Nucleus accumbens (tissue), 56 donors: ENCODE measurements around the gene CCDC170.
A peak's percentile ranks its signal among the peaks of the same experiment; 100 is the strongest.
"Not testable (repeated sequence)": the region's sequence is repeated elsewhere in the genome, so short reads cannot be mapped to it uniquely, and the experiment has no call there.

Experiments used
- DNase-seq, 56 donors: peaks; one replicate each; lab custom pipeline; 2025; lab: John Stamatoyannopoulos, UW

The CCDC170 gene

GRCh38 chr6:151493804-151494234 is at the start of gene CCDC170:
Gene CCDC170 (plus strand): TSS chr6:151494017. CDS start chr6:151494129, 112 bp downstream.
- peak in 21 of 56 donors; percentile 6 to 52 (median 21) for DNase-seq

- DNase-seq: no peak
These were observed 48.3 kb upstream of the CCDC170 start for GRCh38 chr6:151445482-151445881.

GRCh38 chr6:151447237-151447636 is 46.6 kb upstream of the CCDC170 start:
- DNase-seq: no peak

GRCh38 chr6:151448623-151449022 is 45.2 kb upstream of the CCDC170 start:
- no peak for DNase-seq

- not testable (repeated sequence) for DNase-seq
These were observed 42.9 kb upstream of the CCDC170 start for GRCh38 chr6:151450928-151451327.

GRCh38 chr6:151451417-151451949 is 42.3 kb upstream of the CCDC170 start:
- DNase-seq: no peak

- DNase-seq: peak; percentile 92 to 100 (median 99)
These were observed 41.7 kb upstream of the CCDC170 start, which contains the start of gene RMND1 for GRCh38 chr6:151451950-151452749. Gene RMND1 (minus strand): TSS chr6:151452126. CDS start chr6:151445811, 6,315 bp downstream.

- peak in 4 of 56 donors; percentile 9 to 54 (median 11) for DNase-seq
These were observed 40.9 kb upstream of the CCDC170 start for GRCh38 chr6:151452750-151453427.

- DNase-seq: not testable (repeated sequence)
These were observed 37.9 kb upstream of the CCDC170 start for GRCh38 chr6:151455751-151456398.

- DNase-seq: no peak
These were observed 32.1 kb upstream of the CCDC170 start for GRCh38 chr6:151461673-151462072.

- no peak for DNase-seq
These were observed 29.1 kb upstream of the CCDC170 start for GRCh38 chr6:151464702-151465101.

- DNase-seq: peak in 7 of 56 donors; percentile 2 to 37 (median 7)
These were observed 17.9 kb upstream of the CCDC170 start for GRCh38 chr6:151475653-151476523.

GRCh38 chr6:151477726-151478125 is 16.1 kb upstream of the CCDC170 start:
- DNase-seq: no peak

GRCh38 chr6:151478670-151479069 is 15.1 kb upstream of the CCDC170 start:
- no peak for DNase-seq

GRCh38 chr6:151481786-151482185 is 12.0 kb upstream of the CCDC170 start:
- DNase-seq: no peak

- no peak for DNase-seq
These were observed 11.5 kb upstream of the CCDC170 start for GRCh38 chr6:151482290-151482689.

GRCh38 chr6:151483994-151484393 is 9.8 kb upstream of the CCDC170 start:
- no peak for DNase-seq

GRCh38 chr6:151488226-151488625 is 5.6 kb upstream of the CCDC170 start:
- no peak for DNase-seq

GRCh38 chr6:151490996-151491395 is 2.8 kb upstream of the CCDC170 start:
- DNase-seq: no peak
